Measurements from ENCODE around the gene CORO7. TPM values are rescaled to one million over a fixed set of nuclear protein-coding genes. Genes with fewer than 3 reads are reported as not detected.
A peak's percentile ranks its signal among the peaks of the same experiment; 100 is the strongest.
"Not testable (repeated sequence)": the region's sequence is repeated elsewhere in the genome, so short reads cannot be mapped to it uniquely, and the experiment has no call there.

CORO7 gene
- total RNA-seq, 1 donor from 2014 or later, result 52.4 TPM

- no peaks in the 10 kb centered on the region for H3K9me3 ChIP-seq
- peaks cover 62% of the 10 kb centered on the region for H3K36me3 ChIP-seq
- no peak overlapping the region for H3K27ac ChIP-seq
- TF ChIP-seq CTCF (IDR thresholded peaks at IDR 0.05), result no peak
- H3K4me3 ChIP-seq, result no peak overlapping the region
- H3K4me1 ChIP-seq, result peaks cover under 1% of the 10 kb centered on the region
- DNase-seq, result no peak
- intact Hi-C loops (cut with DNase I), result no loop called here
- H3K27me3 ChIP-seq, result no peaks in the 10 kb centered on the region
- no peak for ATAC-seq
These were observed 78.8 kb downstream of the CORO7 start for GRCh38 chr16:4337540-4338088.

- Histone ChIP-seq H3K27ac (no peak overlapping the region), H3K27me3 (no peaks in the 10 kb centered on the region), H3K36me3 (peaks cover 64% of the 10 kb centered on the region), H3K4me3 (no peak overlapping the region), H3K4me1 (no peaks in the 10 kb centered on the region), H3K9me3 (no peaks in the 10 kb centered on the region)
- intact Hi-C loops (cut with DNase I), result no loop called here
- ATAC-seq (no peak), DNase-seq (peak; percentile 64)
- TF ChIP-seq CTCF (IDR thresholded peaks at IDR 0.05), result no peak
These were observed 79.5 kb downstream of the CORO7 start for GRCh38 chr16:4336701-4337539.

GRCh38 chr16:4334724-4335495, 81.5 kb downstream of the CORO7 start:
- no peaks in the 10 kb centered on the region for H3K27me3 ChIP-seq
- peaks cover under 1% of the 10 kb centered on the region for H3K4me1 ChIP-seq
- no peak overlapping the region for H3K27ac ChIP-seq
- intact Hi-C loops (cut with DNase I), result no loop called here
- H3K9me3 ChIP-seq, result no peaks in the 10 kb centered on the region
- ATAC-seq (no peak), DNase-seq (peak; percentile 64)
- TF ChIP-seq CTCF (IDR thresholded peaks at IDR 0.05), result no peak
- H3K4me3 ChIP-seq, result no peak overlapping the region
- peaks cover 52% of the 10 kb centered on the region for H3K36me3 ChIP-seq

GRCh38 chr16:4333714-4334113, 82.7 kb downstream of the CORO7 start:
- DNase-seq; H3K4me3 ChIP-seq; H3K9me3 ChIP-seq; H3K27ac ChIP-seq; ATAC-seq; intact Hi-C loops (cut with DNase I); H3K27me3 ChIP-seq: not testable (repeated sequence)
- Histone ChIP-seq H3K4me1 (peaks cover 12% of the 10 kb centered on the region), H3K36me3 (peaks cover 40% of the 10 kb centered on the region)

- Histone ChIP-seq H3K4me3 (no peak overlapping the region), H3K4me1 (peaks cover 17% of the 10 kb centered on the region), H3K36me3 (peaks cover 37% of the 10 kb centered on the region), H3K27ac (no peak overlapping the region), H3K27me3 (no peaks in the 10 kb centered on the region), H3K9me3 (no peaks in the 10 kb centered on the region)
- TF ChIP-seq CTCF (IDR thresholded peaks at IDR 0.05), result no peak
- ATAC-seq (no peak), DNase-seq (no peak)
- intact Hi-C loops (cut with DNase I), result no loop called here
These were observed 83.1 kb downstream of the CORO7 start for GRCh38 chr16:4333308-4333638.
